ENCODE data around the gene WNK1. TPM values are rescaled to one million over a fixed set of nuclear protein-coding genes. Genes with fewer than 3 reads are reported as not detected.

Gene WNK1
- total RNA-seq, 4 donors from 2014 or later: 109 to 245 (median 135) TPM

GRCh38 chr12:818733-819132 is 66.4 kb downstream of the WNK1 start:
- no peak for ATAC-seq
- no peaks in the 10 kb centered on the region for H3K27me3 ChIP-seq
- H3K36me3 ChIP-seq: peaks cover 0 to 10% of the 10 kb centered on the region in 2 donors
- H3K27ac ChIP-seq: peak overlapping the region; percentile 34 to 61 (median 50)
- TF ChIP-seq EP300 (IDR thresholded peaks at IDR 0.05) (no peak), CTCF (IDR thresholded peaks at IDR 0.05) (peak in 2 of 4 experiments; percentile 29 to 37)
- WGBS, 2 donors (ENCODE audit: low coverage in 1 of 2): 58 to 72% methylated on average over 5 of the region's 5 CpGs
- peaks cover 0 to 10% (median 0%) of the 10 kb centered on the region in 3 donors for H3K9me3 ChIP-seq
- no peak overlapping the region for H3K4me3 ChIP-seq
- peaks cover 0 to 43% (median 7%) of the 10 kb centered on the region in 3 donors for H3K4me1 ChIP-seq

- no peak overlapping the region for H3K4me3 ChIP-seq
- ATAC-seq: no peak
- H3K27ac ChIP-seq: peak overlapping the region in 1 of 4 donors; percentile 59
- H3K9me3 ChIP-seq: peaks cover 0 to 10% (median 0%) of the 10 kb centered on the region in 3 donors
- 83% methylated on average over 1 of the region's 1 CpG; no CpG with 5 or more reads in 1 of the 2 donors for WGBS, 2 donors (ENCODE audit: low coverage in 1 of 2)
- TF ChIP-seq CTCF (IDR thresholded peaks at IDR 0.05) (no peak), POLR2AphosphoS5 (IDR thresholded peaks at IDR 0.05) (no peak), EP300 (IDR thresholded peaks at IDR 0.05) (no peak), POLR2A (IDR thresholded peaks at IDR 0.05) (no peak)
- H3K27me3 ChIP-seq: no peaks in the 10 kb centered on the region
- H3K4me1 ChIP-seq: peaks cover 0 to 36% (median 7%) of the 10 kb centered on the region in 3 donors
- no peaks in the 10 kb centered on the region for H3K36me3 ChIP-seq
Measured at GRCh38 chr12:820336-820735, 68.0 kb downstream of the WNK1 start.

- TF ChIP-seq POLR2AphosphoS5 (IDR thresholded peaks at IDR 0.05) (no peak), CTCF (IDR thresholded peaks at IDR 0.05) (no peak), EP300 (IDR thresholded peaks at IDR 0.05) (no peak), POLR2A (IDR thresholded peaks at IDR 0.05) (no peak)
- peaks cover 0 to 10% (median 0%) of the 10 kb centered on the region in 3 donors for H3K9me3 ChIP-seq
- H3K36me3 ChIP-seq: peaks cover 0 to 11% of the 10 kb centered on the region in 2 donors
- peaks cover 0 to 29% (median 7%) of the 10 kb centered on the region in 3 donors for H3K4me1 ChIP-seq
- no peak overlapping the region for H3K27ac ChIP-seq
- 93 to 96% methylated on average over 2 of the region's 2 CpGs for WGBS, 2 donors (ENCODE audit: low coverage in 1 of 2)
- H3K27me3 ChIP-seq: no peaks in the 10 kb centered on the region
- no peak overlapping the region for H3K4me3 ChIP-seq
- ATAC-seq: no peak
Measured at GRCh38 chr12:823028-823698, 70.8 kb downstream of the WNK1 start.

GRCh38 chr12:826331-826730 is 74.0 kb downstream of the WNK1 start:
- TF ChIP-seq EP300 (IDR thresholded peaks at IDR 0.05) (no peak), CTCF (IDR thresholded peaks at IDR 0.05) (no peak), POLR2A (IDR thresholded peaks at IDR 0.05) (no peak), POLR2AphosphoS5 (IDR thresholded peaks at IDR 0.05) (no peak)
- WGBS, 2 donors (ENCODE audit: low coverage in 1 of 2): 100% methylated on average over 1 of the region's 1 CpG
- Histone ChIP-seq H3K27ac (no peak overlapping the region), H3K4me3 (no peak overlapping the region), H3K27me3 (no peaks in the 10 kb centered on the region), H3K36me3 (peaks cover 0 to 33% of the 10 kb centered on the region in 2 donors), H3K9me3 (peaks cover 0 to 10% (median 0%) of the 10 kb centered on the region in 3 donors), H3K4me1 (peaks cover 0 to 29% (median 0%) of the 10 kb centered on the region in 3 donors)
- ATAC-seq: no peak
